SK-N-SH (cell line): ENCODE data around the gene MID1. TPM values are rescaled to one million over a fixed set of nuclear protein-coding genes. Genes with fewer than 3 reads are reported as not detected.

ENCODE experiments used
- CTCF ChIA-PET: fragments of 300-600, 350-600 bp; formaldehyde crosslinking; extraction: SDS; loops from one replicate; lab custom pipeline; 2021; lab: Yijun Ruan, JAX
- POLR2A ChIA-PET: fragments of 350-600 bp; sonication (Branson Sonifier 250); formaldehyde crosslinking; extraction: SDS; loops from one replicate; lab custom pipeline; 2020; ENCODE audit warnings: antibody characterized with exemption, inconsistent platforms; lab: Yijun Ruan, JAX
- DNase-seq: peaks from one replicate; pipeline ENCODE4 v3.0.0; 2012
- H2AFZ ChIP-seq: fragments of 200-600 bp; sonication (generic); 2 replicates; pipeline ENCODE4 v1.8.1; 2016; ENCODE audit warnings: antibody characterized with exemption, mild to moderate bottlenecking, low read depth
- H3F3A ChIP-seq: fragments of 200-600 bp; sonication (generic); replicated peaks from 2 replicates; pipeline ENCODE3; 2016; ENCODE audit warnings: antibody characterized with exemption, mild to moderate bottlenecking; ENCODE audit not compliant: insufficient read depth
- H3K27ac ChIP-seq, 2 experiments: fragments of 200-500 bp in 1 of 2; fragments of 200-600 bp in 1 of 2; sonication (Bioruptor generic) in 1 of 2; sonication (generic), shearing (Covaris generic) in 1 of 2; 2 replicates each; pipeline versions ENCODE4 v1.5.1 to v1.6.1; 2014 to 2016; ENCODE audit warnings: low read depth in 2 of 2, inconsistent platforms in 1 of 2, low read length in 1 of 2, mild to moderate bottlenecking in 1 of 2, mixed read lengths in 1 of 2
- H3K27me3 ChIP-seq: fragments of 200-600 bp; sonication (generic), shearing (Covaris generic); 2 replicates; pipeline ENCODE4 v1.6.1; 2016; ENCODE audit warnings: mixed run types; ENCODE audit not compliant: insufficient read depth
- H3K36me3 ChIP-seq, 2 experiments: fragments of 200-500 bp in 1 of 2; fragments of 200-600 bp in 1 of 2; sonication (Bioruptor generic) in 1 of 2; sonication (generic) in 1 of 2; replicated peaks in 1 of 2; 2 replicates each; pipeline versions ENCODE3 to v1.5.1; 2014 to 2016; ENCODE audit warnings: low read length in 1 of 2, mild to moderate bottlenecking in 1 of 2; ENCODE audit not compliant: insufficient read depth in 2 of 2, control insufficient read depth in 1 of 2
- H3K4me1 ChIP-seq, 2 experiments: fragments of 200-500 bp in 1 of 2; fragments of 200-600 bp in 1 of 2; sonication (Bioruptor generic) in 1 of 2; sonication (generic), shearing (Covaris generic) in 1 of 2; 2 replicates each; pipeline versions ENCODE4 v1.5.1 to v1.6.1; 2014 to 2016; ENCODE audit warnings: low read depth in 1 of 2, low read length in 1 of 2, mixed run types in 1 of 2; ENCODE audit not compliant: insufficient read depth in 2 of 2, control insufficient read depth in 1 of 2
- H3K4me2 ChIP-seq: fragments of 200-600 bp; sonication (generic), shearing (Covaris generic); 2 replicates; pipeline ENCODE4 v1.6.1; 2017; ENCODE audit warnings: mixed run types
- H3K4me3 ChIP-seq, 2 experiments: fragments of 200-500 bp in 1 of 2; fragments of 200-600 bp in 1 of 2; sonication (Bioruptor generic) in 1 of 2; sonication (generic), shearing (Covaris generic) in 1 of 2; 2 replicates each; pipeline versions ENCODE4 v1.5.1 to v1.8.1; 2014 to 2016; ENCODE audit warnings: low read depth in 2 of 2, inconsistent platforms in 1 of 2, low read length in 1 of 2, mild to moderate bottlenecking in 1 of 2, mixed read lengths in 1 of 2, moderate library complexity in 1 of 2
- H3K79me2 ChIP-seq: fragments of 200-600 bp; sonication (generic); 2 replicates; pipeline ENCODE4 v1.8.1; 2017; ENCODE audit warnings: mild to moderate bottlenecking; ENCODE audit not compliant: insufficient read depth
- H3K9ac ChIP-seq: fragments of 200-600 bp; sonication (generic); 2 replicates; pipeline ENCODE4 v1.6.1; 2017; ENCODE audit warnings: mixed run types
- H3K9me2 ChIP-seq: fragments of 200-600 bp; sonication (generic); 2 replicates; pipeline ENCODE4 v1.6.1; 2017; ENCODE audit warnings: mixed run types
- H3K9me3 ChIP-seq: fragments of 200-600 bp; sonication (generic); 2 replicates; pipeline ENCODE4 v1.6.1; 2017; ENCODE audit warnings: mixed run types, mild to moderate bottlenecking, moderate library complexity
- H4K20me1 ChIP-seq: fragments of 200-600 bp; sonication (generic); 2 replicates; pipeline ENCODE4 v1.6.1; 2017; ENCODE audit warnings: mild to moderate bottlenecking, mixed run types; ENCODE audit not compliant: insufficient read depth
- ELF1 ChIP-seq: IDR thresholded peaks from 2 replicates; pipeline ENCODE4 v1.4.0; 2012
- EP300 ChIP-seq, 2 experiments: IDR thresholded peaks; 2 replicates each; pipeline versions ENCODE4 v1.4.0 to v1.6.1; 2012; ENCODE audit warnings: borderline replicate concordance in 1 of 2, low read depth in 1 of 2, low read length in 1 of 2
- FOXM1 ChIP-seq: IDR thresholded peaks from 2 replicates; pipeline ENCODE4 v1.4.0; 2012; ENCODE audit warnings: low read depth, mild to moderate bottlenecking
- GATA2 ChIP-seq: sonication (generic); formaldehyde crosslinking; IDR thresholded peaks from 2 replicates; pipeline ENCODE4 v1.5.0; 2020; ENCODE audit warnings: mild to moderate bottlenecking, missing genetic modification reagents
- JUND ChIP-seq: IDR thresholded peaks from 2 replicates; pipeline ENCODE4 v1.4.0; 2012
- MXI1 ChIP-seq: IDR thresholded peaks from 2 replicates; pipeline ENCODE4 v1.6.1; 2012; ENCODE audit warnings: mild to moderate bottlenecking, low read depth, low read length, improper control_type of control experiment
- NFIC ChIP-seq: IDR thresholded peaks from 2 replicates; pipeline ENCODE4 v1.4.0; 2012; ENCODE audit warnings: borderline replicate concordance
- NRF1 ChIP-seq: IDR thresholded peaks from 2 replicates; pipeline ENCODE4 v1.6.1; 2012; ENCODE audit warnings: low read depth, mild to moderate bottlenecking, low read length
- POLR2AphosphoS5 ChIP-seq: IDR thresholded peaks from 2 replicates; pipeline ENCODE4 v1.6.1; 2012; ENCODE audit warnings: low read depth, low read length
- RAD21 ChIP-seq: IDR thresholded peaks from 2 replicates; pipeline ENCODE4 v1.6.1; 2012; ENCODE audit warnings: mild to moderate bottlenecking, low read length
- RCOR1 ChIP-seq: fragments of 150-350 bp; IDR thresholded peaks from 2 replicates; pipeline ENCODE4 v1.6.1; 2017; ENCODE audit warnings: antibody characterized with exemption, low read length
- RFX5 ChIP-seq: IDR thresholded peaks from 2 replicates; pipeline ENCODE4 v1.6.1; 2012; ENCODE audit warnings: mild to moderate bottlenecking, improper control_type of control experiment, low read length
- SMC3 ChIP-seq: IDR thresholded peaks from 2 replicates; pipeline ENCODE4 v1.6.1; 2012; ENCODE audit warnings: low read depth, low read length, improper control_type of control experiment
- TAF1 ChIP-seq: IDR thresholded peaks from 2 replicates; pipeline ENCODE4 v1.6.1; 2012; ENCODE audit warnings: low read depth, mild to moderate bottlenecking, low read length, moderate library complexity, borderline replicate concordance
- TEAD4 ChIP-seq: IDR thresholded peaks from 2 replicates; pipeline ENCODE4 v1.4.0; 2012; ENCODE audit warnings: mild to moderate bottlenecking, borderline replicate concordance; ENCODE audit not compliant: insufficient read depth
- ZBTB33 ChIP-seq: IDR thresholded peaks from 2 replicates; pipeline ENCODE4 v1.4.0; 2012; ENCODE audit warnings: low read depth, borderline replicate concordance
- WGBS: methylation state at CpG from one replicate; pipeline ENCODE4 v1.1.6; 2017; ENCODE audit warnings: low lambda C conversion rate; 5-methylcytosine and 5-hydroxymethylcytosine counted together
- polyA plus RNA-seq, 3 experiments: library from polyadenylated mRNA; depleted of rRNA; stranded (reverse); fragments of >200 nt; gene quantifications; 2 replicates each; pipeline ENCODE4 v1.2.3, GENCODE V29; 2012
- TF ChIP-seq, protein P1 (sequence below): IDR thresholded peaks from 2 replicates; pipeline ENCODE4 v1.4.0; 2012; ENCODE audit warnings: low read depth
- TF ChIP-seq, protein P2 (sequence below): IDR thresholded peaks from 2 replicates; pipeline ENCODE4 v1.4.0; 2012; ENCODE audit warnings: low read depth, borderline replicate concordance

MID1 gene
- polyA plus RNA-seq, 1 of the 3 experiments (the other 2 are of a cell fraction), result 10.4 TPM

- Histone ChIP-seq H3K4me3 (no peak overlapping the region), H4K20me1 (no peaks in the 10 kb centered on the region), H3F3A (peaks cover 2% of the 10 kb centered on the region), H3K4me2 (no peak overlapping the region), H2AFZ (no peak overlapping the region), H3K27ac (no peak overlapping the region), H3K9ac (no peak overlapping the region), H3K9me3 (no peaks in the 10 kb centered on the region), H3K79me2 (no peaks in the 10 kb centered on the region; the same call in 1 of the 2 replicates), H3K27me3 (no peaks in the 10 kb centered on the region), H3K9me2 (no peaks in the 10 kb centered on the region), H3K36me3 (no peaks in the 10 kb centered on the region), H3K4me1 (peaks cover 0 to 4% of the 10 kb centered on the region in 2 experiments; a peak in 2 of 4 replicates)
- ChIA-PET POLR2A (no interaction called here), CTCF (interaction anchor here (1.2 to 1.9 kb wide), 2 partner anchors 20 to 390 kb away, joined by 3 to 5 read pairs; no protein-coding TSS in a partner anchor)
- 34% methylated on average over 2 of the region's 2 CpGs for WGBS
- no peak for DNase-seq
- TF ChIP-seq NRF1 (no peak), ZBTB33 (no peak), NFIC (no peak), RCOR1 (no peak), SMC3 (no peak), RFX5 (no peak), ELF1 (no peak), JUND (no peak), POLR2AphosphoS5 (no peak), FOXM1 (no peak), TAF1 (no peak), RAD21 (no peak), EP300 (IDR thresholded peaks at IDR 0.05; ENCODE audit: borderline replicate concordance in 1 of 2, low read depth in 1 of 2, low read length in 1 of 2) (no peak), GATA2 (CRISPR knock-in tag) (no peak), MXI1 (no peak)
- TF ChIP-seq, protein P1, sequence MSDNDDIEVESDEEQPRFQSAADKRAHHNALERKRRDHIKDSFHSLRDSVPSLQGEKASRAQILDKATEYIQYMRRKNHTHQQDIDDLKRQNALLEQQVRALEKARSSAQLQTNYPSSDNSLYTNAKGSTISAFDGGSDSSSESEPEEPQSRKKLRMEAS, result no peak
- TF ChIP-seq, protein P2, sequence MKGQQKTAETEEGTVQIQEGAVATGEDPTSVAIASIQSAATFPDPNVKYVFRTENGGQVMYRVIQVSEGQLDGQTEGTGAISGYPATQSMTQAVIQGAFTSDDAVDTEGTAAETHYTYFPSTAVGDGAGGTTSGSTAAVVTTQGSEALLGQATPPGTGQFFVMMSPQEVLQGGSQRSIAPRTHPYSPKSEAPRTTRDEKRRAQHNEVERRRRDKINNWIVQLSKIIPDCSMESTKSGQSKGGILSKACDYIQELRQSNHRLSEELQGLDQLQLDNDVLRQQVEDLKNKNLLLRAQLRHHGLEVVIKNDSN, result no peak
These were observed 41.9 kb downstream of the MID1 start for GRCh38 chrX:10578527-10578926.

DNA sequence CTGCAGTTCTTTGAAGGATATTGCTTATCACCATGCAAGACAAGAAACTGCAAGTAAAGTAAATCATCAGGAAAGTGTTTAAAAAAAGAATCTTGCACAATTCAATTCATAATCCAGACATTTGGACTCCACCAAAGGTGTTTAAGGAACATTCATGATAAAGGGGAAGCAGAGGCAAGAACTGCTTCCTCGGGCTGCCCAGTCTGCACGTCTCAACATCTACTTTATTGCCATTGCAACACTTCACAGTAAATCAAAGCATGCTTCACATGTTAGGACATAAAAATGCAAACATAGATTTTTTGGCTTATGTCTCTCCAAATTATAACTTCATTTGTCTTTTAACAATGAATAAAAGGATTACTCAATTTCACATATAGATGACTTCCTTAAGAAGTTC, 42.5 kb downstream of the MID1 start:
- H3K4me1 ChIP-seq, result peaks cover 0 to 4% of the 10 kb centered on the region in 2 experiments; a peak in 2 of 4 replicates
- no peaks in the 10 kb centered on the region for H3K36me3 ChIP-seq
- H3K9ac ChIP-seq, result no peak overlapping the region
- no peaks in the 10 kb centered on the region for H4K20me1 ChIP-seq
- POLR2A ChIA-PET, result no interaction called here
- no peak overlapping the region for H3K4me3 ChIP-seq
- 26% methylated on average over 2 of the region's 2 CpGs for WGBS
- CTCF ChIA-PET, result no interaction called here
- DNase-seq, result no peak
- no peaks in the 10 kb centered on the region for H3F3A ChIP-seq
- TF ChIP-seq, protein P1, result no peak
- TF ChIP-seq TEAD4 (no peak), SMC3 (no peak)
- TF ChIP-seq, all 33 proteins: peak for 0
- Histone ChIP-seq H2AFZ (no peak overlapping the region), H3K27me3 (no peaks in the 10 kb centered on the region), H3K79me2 (no peaks in the 10 kb centered on the region), H3K4me2 (no peak overlapping the region), H3K9me2 (no peaks in the 10 kb centered on the region), H3K27ac (no peak overlapping the region), H3K9me3 (no peaks in the 10 kb centered on the region)
